GM20431 (cell line): Measurements from ENCODE around the gene CMTM7.

Source experiments
- in situ Hi-C: fragments of 300-500 bp; cut with MseI, MboI; formaldehyde crosslinking; loops from one replicate; pipeline ENCODE4 v1.15.0; 2020; ENCODE audit warnings: low sequenced_read_pairs; ENCODE audit not compliant: unreplicated experiment

The CMTM7 gene

GRCh38 chr3:32410367-32411246 lies 19.0 kb downstream of the CMTM7 start:
- in situ Hi-C loops: no loop called here

GRCh38 chr3:32411442-32411841 lies 19.8 kb downstream of the CMTM7 start:
- in situ Hi-C loops: no loop called here

DNA sequence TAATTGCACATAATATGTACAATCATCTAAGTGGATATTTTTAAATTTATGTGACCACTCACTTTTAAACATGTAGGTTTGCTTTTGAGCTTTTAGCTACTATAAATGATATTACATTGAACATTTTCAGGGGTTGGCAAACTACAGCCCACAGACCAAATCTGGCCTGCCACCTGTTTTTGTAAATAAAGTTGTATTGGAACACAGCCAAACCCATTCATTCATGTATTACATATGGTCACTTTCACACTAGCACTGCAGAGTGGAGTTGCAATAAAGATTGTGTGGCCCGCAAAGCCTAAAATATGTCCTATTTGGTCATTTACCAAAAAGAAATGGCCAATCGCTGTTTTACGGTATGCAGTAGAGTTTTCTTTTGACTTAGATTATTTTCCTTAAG lies 21.2 kb downstream of the CMTM7 start:
- in situ Hi-C loops: no loop called here

GRCh38 chr3:32413845-32414521 lies 22.3 kb downstream of the CMTM7 start:
- in situ Hi-C loops: no loop called here

- in situ Hi-C loops: no loop called here
Observed at GRCh38 chr3:32414522-32415202, 23.0 kb downstream of the CMTM7 start.

- in situ Hi-C loops: no loop called here
Observed at GRCh38 chr3:32419742-32420125, 28.1 kb downstream of the CMTM7 start.

GRCh38 chr3:32420126-32421038 lies 28.7 kb downstream of the CMTM7 start:
- in situ Hi-C loops: no loop called here

DNA sequence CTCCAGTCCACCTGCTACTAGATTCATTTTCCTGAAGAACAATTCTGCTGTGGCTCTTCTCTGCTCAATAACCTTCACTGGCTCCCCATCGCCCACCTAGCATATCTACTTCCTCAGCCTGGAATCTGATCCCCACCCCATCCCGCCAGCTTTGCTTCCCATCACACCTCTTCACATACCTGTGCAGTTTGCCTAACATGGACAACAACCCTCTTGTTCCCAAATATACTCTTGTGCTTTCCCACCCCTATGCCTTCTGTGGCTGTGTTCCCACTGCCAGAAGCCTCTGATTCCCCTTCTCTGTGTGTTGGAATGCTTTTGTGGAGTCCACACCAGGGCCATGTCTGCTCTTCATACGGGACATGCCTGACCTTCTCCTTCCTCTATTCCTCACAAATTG lies 29.5 kb downstream of the CMTM7 start:
- in situ Hi-C loops: no loop called here

- in situ Hi-C loops: no loop called here
Observed at GRCh38 chr3:32421991-32422859, 30.6 kb downstream of the CMTM7 start.

DNA sequence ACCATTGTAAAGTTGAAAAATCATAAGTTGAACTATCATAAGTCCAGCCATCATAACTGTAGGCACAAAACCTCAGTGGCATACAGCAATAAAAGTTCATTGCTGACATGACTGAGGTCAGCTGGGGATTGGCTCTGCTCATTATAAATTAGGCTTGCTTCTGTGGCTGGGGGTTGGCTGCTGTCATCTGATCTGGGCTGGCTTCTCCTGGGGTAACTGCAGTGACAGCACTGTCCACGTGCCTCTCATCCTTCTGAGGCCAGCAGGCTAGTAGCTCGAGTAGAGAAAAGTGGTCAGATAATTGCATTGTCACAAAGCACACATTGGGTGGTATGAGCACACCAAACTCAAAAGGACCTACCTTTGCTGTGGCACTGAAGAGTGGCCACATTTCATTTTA lies 31.3 kb downstream of the CMTM7 start:
- in situ Hi-C loops: no loop called here

DNA sequence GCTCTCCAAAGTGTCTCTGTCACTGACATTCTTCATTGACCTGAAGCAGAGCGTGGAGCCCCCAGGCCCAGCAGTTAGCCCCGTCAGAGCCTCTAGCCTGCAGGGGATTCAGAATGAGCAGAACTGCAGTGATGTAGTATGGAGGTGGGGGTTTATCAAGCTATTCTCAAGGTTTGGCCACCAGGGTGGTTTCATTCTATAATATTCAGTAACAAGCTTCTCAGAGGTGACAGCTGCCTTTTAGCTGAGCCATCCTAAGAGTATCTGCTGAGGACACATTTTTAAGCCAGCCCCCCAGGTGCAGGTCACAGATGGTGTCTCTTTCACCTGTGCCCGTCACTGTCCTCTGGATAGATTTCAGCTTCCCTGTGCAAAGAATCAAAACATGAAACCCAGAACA lies 31.9 kb downstream of the CMTM7 start:
- in situ Hi-C loops: no loop called here

GRCh38 chr3:32423956-32424557 lies 32.4 kb downstream of the CMTM7 start:
- in situ Hi-C loops: no loop called here

GRCh38 chr3:32424581-32425250 lies 33.1 kb downstream of the CMTM7 start:
- in situ Hi-C loops: no loop called here

DNA sequence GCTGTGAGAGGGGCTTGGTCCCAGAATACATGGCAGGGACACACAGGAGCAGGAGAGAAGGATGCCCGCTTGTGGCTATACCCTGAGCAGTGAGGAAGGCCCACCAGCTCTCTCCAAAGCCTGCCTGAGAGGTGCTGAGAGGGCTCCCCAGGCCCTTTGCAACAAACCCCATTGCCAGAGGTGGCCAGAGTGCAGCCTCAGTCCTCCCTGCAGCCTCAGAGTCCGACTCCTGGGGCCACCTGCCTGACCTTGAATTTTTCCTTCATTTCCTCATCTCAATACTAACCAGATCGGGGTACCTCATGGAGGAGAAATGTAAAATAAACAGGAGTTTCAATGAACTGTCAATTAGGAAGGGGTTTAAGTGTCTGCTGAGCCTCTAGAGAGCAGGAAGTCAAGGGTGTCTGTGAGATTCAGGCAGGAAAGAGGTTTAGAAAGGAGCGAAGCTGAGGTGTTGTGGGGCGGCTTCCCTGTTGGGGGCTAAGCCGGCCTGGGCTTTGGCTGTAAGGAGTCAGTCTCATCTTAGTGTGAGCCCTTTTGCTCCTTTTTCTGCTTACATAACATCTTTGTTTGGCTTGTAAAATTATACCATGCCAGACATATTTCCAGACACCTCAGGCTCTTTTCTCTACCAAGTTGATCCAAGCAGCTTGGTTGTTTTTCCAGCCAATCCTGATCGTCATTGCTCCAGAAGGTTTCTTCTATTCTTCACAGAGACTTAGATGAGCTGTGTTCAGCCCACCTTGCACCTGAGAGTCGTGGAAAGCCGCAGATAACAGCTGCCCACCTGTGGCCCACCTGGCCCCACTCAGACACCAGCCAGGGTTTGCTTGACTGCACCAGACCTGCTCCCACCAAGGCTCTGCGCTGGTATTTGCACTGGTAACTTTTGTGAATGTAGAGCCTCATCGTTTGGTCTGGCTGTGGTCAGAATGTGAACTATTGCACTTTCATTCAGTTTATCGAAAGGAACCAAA lies 36.7 kb downstream of the CMTM7 start:
- in situ Hi-C loops: no loop called here

GRCh38 chr3:32430900-32431299 lies 39.2 kb downstream of the CMTM7 start:
- in situ Hi-C loops: no loop called here

DNA sequence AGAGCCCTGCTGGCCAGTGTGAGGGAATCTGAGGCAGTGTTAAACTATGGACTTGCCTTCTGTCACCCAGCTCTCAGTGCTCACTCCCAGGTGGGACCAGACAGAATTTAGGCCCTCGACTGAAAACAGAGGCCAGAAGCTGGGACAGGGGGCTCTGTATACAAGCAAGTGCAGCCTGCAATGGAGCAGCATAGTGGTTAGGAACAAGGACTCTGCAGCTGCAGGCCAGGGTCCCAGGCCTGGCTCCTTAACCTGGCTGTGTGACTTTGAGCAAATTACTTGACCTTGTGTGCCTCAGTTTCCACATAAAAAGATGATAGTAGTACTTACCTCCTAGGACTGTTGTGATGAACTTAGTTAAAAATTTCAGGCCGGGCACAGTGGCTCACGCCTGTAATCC lies 39.8 kb downstream of the CMTM7 start:
- in situ Hi-C loops: no loop called here
